CD14-positive monocyte (primary cell): Measurements from ENCODE around the gene CXCR4. TPM values are rescaled to one million over a fixed set of nuclear protein-coding genes. Genes with fewer than 3 reads are reported as not detected.
A peak's percentile ranks its signal among the peaks of the same experiment; 100 is the strongest.

Experiments
- DNase-seq, 3 donors: peaks; one replicate each; pipeline ENCODE4 v3.0.0-alpha.2; 2011 to 2022
- H2AFZ ChIP-seq: 2 replicates; pipeline ENCODE4 v1.6.0; 2012; ENCODE audit warnings: mild to moderate bottlenecking, low read depth, low read length, inconsistent platforms; ENCODE audit not compliant: insufficient read depth, poor library complexity, severe bottlenecking
- H3K27ac ChIP-seq, 2 donors: 1 replicate in 1 of 2; 2 replicates in 1 of 2; pipeline ENCODE4 v1.5.1; 2012 to 2013; ENCODE audit warnings: low read length in 2 of 2, control low read depth in 1 of 2, inconsistent platforms in 1 of 2, low read depth in 1 of 2, mild to moderate bottlenecking in 1 of 2
- H3K27me3 ChIP-seq, 2 donors: one replicate each; pipeline versions ENCODE4 v1.6.0 to v1.6.1; 2011 to 2013; ENCODE audit warnings: low read length in 2 of 2; ENCODE audit not compliant: control insufficient read depth in 2 of 2, insufficient read depth in 2 of 2
- H3K36me3 ChIP-seq, 2 donors: replicated peaks in 1 of 2; 1 replicate in 1 of 2; 2 replicates in 1 of 2; pipeline versions ENCODE4 v1.5.1 to v1.6.1; 2012 to 2013; ENCODE audit warnings: low read length in 2 of 2, control low read depth in 1 of 2, inconsistent platforms in 1 of 2, mild to moderate bottlenecking in 1 of 2; ENCODE audit not compliant: insufficient read depth in 2 of 2, control insufficient read depth in 1 of 2
- H3K4me1 ChIP-seq, 2 donors: 1 replicate in 1 of 2; 2 replicates in 1 of 2; pipeline versions ENCODE4 v1.5.1 to v1.6.1; 2012 to 2013; ENCODE audit warnings: low read length in 2 of 2, control low read depth in 1 of 2, inconsistent platforms in 1 of 2, mild to moderate bottlenecking in 1 of 2, moderate library complexity in 1 of 2; ENCODE audit not compliant: insufficient read depth in 2 of 2, control insufficient read depth in 1 of 2
- H3K4me2 ChIP-seq: replicated peaks from 2 replicates; pipeline ENCODE3; 2012; ENCODE audit warnings: low read length, moderate library complexity, mild to moderate bottlenecking; ENCODE audit not compliant: poor library complexity, severe bottlenecking; ENCODE audit errors: extremely low read depth
- H3K4me3 ChIP-seq, 3 experiments: fragments of 200-600 bp in 1 of 3; sonication (generic) in 1 of 3; replicated peaks in 1 of 3; 1 replicate in 2 of 3; 2 replicates in 1 of 3; pipeline ENCODE4 v1.5.1; 2011 to 2013; ENCODE audit warnings: low read length in 3 of 3, mild to moderate bottlenecking in 3 of 3, control low read depth in 2 of 3, low read depth in 2 of 3, inconsistent platforms in 1 of 3, moderate library complexity in 1 of 3
- H3K79me2 ChIP-seq: 2 replicates; pipeline ENCODE4 v1.6.0; 2012; ENCODE audit warnings: mild to moderate bottlenecking, control low read depth, inconsistent platforms, low read length, moderate library complexity; ENCODE audit not compliant: insufficient read depth
- H3K9ac ChIP-seq: 2 replicates; pipeline ENCODE4 v1.6.0; 2017; ENCODE audit warnings: low read length, mild to moderate bottlenecking; ENCODE audit not compliant: insufficient read depth, poor library complexity, severe bottlenecking
- H3K9me3 ChIP-seq, 2 donors: replicated peaks in 1 of 2; 1 replicate in 1 of 2; 2 replicates in 1 of 2; pipeline versions ENCODE4 v1.5.1 to v1.6.1; 2012 to 2013; ENCODE audit warnings: low read length in 2 of 2, control low read depth in 1 of 2; ENCODE audit not compliant: control insufficient read depth in 1 of 2, insufficient read depth in 1 of 2
- H4K20me1 ChIP-seq: 2 replicates; pipeline ENCODE4 v1.6.0; 2012; ENCODE audit warnings: mild to moderate bottlenecking, low read length, control low read depth, moderate library complexity; ENCODE audit not compliant: insufficient read depth
- H3K27ac Mint-ChIP-seq, 7 donors: one replicate each; pipeline ENCODE4 v1.8.0; 2020; ENCODE audit warnings: mild to moderate bottlenecking in 7 of 7, mixed read lengths in 7 of 7, moderate library complexity in 6 of 7, inconsistent platforms in 2 of 7
- H3K27me3 Mint-ChIP-seq, 3 donors: one replicate each; pipeline ENCODE4 v1.8.0; 2021 to 2022; ENCODE audit warnings: low read depth in 3 of 3, mild to moderate bottlenecking in 3 of 3, mixed read lengths in 3 of 3, moderate library complexity in 3 of 3, inconsistent platforms in 1 of 3
- H3K36me3 Mint-ChIP-seq, 2 donors: one replicate each; pipeline ENCODE4 v1.8.0; 2020; ENCODE audit warnings: mixed read lengths in 2 of 2, inconsistent platforms in 1 of 2, mild to moderate bottlenecking in 1 of 2
- H3K4me1 Mint-ChIP-seq: one replicate; pipeline ENCODE4 v1.8.0; 2020; ENCODE audit warnings: mild to moderate bottlenecking, mixed read lengths
- H3K4me3 Mint-ChIP-seq, 2 donors: one replicate each; pipeline ENCODE4 v1.8.0; 2020; ENCODE audit warnings: mild to moderate bottlenecking in 2 of 2, mixed read lengths in 2 of 2, moderate library complexity in 1 of 2
- H3K9me3 Mint-ChIP-seq, 7 donors: one replicate each; pipeline ENCODE4 v1.8.0; 2020 to 2022; ENCODE audit warnings: mixed read lengths in 7 of 7, mild to moderate bottlenecking in 6 of 7, moderate library complexity in 6 of 7, inconsistent platforms in 2 of 7
- WGBS: methylation state at CpG from one replicate; pipeline ENCODE4 v1.1.5; 2013; ENCODE audit warnings: missing lambda C conversion rate; ENCODE audit not compliant: insufficient coverage; 5-methylcytosine and 5-hydroxymethylcytosine counted together
- intact Hi-C, 2 donors: fragments of 100-400 bp; cut with micrococcal nuclease; formaldehyde crosslinking; loops; one replicate each; pipeline versions ENCODE4 v1.15.0 to v1.15.1; 2023
- polyA plus RNA-seq, 3 donors: library from polyadenylated mRNA; depleted of rRNA in 1 of 3; unstranded in 2 of 3; stranded (reverse) in 1 of 3; fragments of 300-500 nt in 2 of 3; fragments of >200 nt in 1 of 3; fragmentation: Illumina TruSeq in 2 of 3; gene quantifications; 1 replicate in 2 of 3; 2 replicates in 1 of 3; pipeline ENCODE4 v1.2.3, GENCODE V29; 2012 to 2021
- TF ChIP-seq, protein P1 (sequence below): fragments of 200-600 bp; IDR thresholded peaks from one replicate; pipeline ENCODE4 v1.8.0; 2022; ENCODE audit warnings: antibody characterized with exemption, mild to moderate bottlenecking

CXCR4 gene
- polyA plus RNA-seq, 3 donors, result 140 to 1,274 (median 391) TPM

DNA sequence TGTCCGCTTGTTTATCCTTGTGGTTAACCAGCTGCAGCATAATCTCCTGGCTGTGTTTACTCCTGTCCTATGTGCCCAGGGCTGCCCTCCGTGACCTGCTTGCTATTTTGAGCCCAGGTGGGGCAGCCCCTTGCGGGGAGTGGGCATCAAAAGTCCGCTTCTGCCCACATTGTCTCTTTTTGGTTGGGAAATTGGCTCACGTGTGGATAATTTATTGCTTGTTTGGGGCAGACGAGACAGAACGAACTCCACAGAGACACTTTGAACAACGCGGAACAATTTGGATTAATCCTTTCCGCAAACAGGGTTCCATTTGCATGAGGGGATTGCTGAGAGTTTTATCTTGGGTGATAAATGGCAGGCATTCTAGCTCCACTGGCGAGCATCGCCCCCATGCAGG, 8.1 kb upstream of the CXCR4 start:
- Histone ChIP-seq H3K9ac (no peak overlapping the region), H3K36me3 (no peaks in the 10 kb centered on the region), H3K4me3 (no peak overlapping the region), H3K4me2 (no peak overlapping the region), H3K27me3 (no peaks in the 10 kb centered on the region), H3K27ac (no peak overlapping the region), H3K4me1 (peaks cover 59 to 84% of the 10 kb centered on the region in 2 donors), H3K9me3 (no peaks in the 10 kb centered on the region), H2AFZ (no peak overlapping the region), H3K79me2 (peaks cover 5% of the 10 kb centered on the region), H4K20me1 (no peaks in the 10 kb centered on the region)
- TF ChIP-seq, protein P1, sequence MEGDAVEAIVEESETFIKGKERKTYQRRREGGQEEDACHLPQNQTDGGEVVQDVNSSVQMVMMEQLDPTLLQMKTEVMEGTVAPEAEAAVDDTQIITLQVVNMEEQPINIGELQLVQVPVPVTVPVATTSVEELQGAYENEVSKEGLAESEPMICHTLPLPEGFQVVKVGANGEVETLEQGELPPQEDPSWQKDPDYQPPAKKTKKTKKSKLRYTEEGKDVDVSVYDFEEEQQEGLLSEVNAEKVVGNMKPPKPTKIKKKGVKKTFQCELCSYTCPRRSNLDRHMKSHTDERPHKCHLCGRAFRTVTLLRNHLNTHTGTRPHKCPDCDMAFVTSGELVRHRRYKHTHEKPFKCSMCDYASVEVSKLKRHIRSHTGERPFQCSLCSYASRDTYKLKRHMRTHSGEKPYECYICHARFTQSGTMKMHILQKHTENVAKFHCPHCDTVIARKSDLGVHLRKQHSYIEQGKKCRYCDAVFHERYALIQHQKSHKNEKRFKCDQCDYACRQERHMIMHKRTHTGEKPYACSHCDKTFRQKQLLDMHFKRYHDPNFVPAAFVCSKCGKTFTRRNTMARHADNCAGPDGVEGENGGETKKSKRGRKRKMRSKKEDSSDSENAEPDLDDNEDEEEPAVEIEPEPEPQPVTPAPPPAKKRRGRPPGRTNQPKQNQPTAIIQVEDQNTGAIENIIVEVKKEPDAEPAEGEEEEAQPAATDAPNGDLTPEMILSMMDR, result no peak
- Mint-ChIP-seq H3K27me3 (peaks cover 0 to 1% (median 1%) of the 10 kb centered on the region in 3 donors), H3K36me3 (peaks cover 0 to 6% of the 10 kb centered on the region in 2 donors), H3K9me3 (no peaks in the 10 kb centered on the region), H3K4me3 (no peak overlapping the region), H3K27ac (peak overlapping the region in 2 of 7 donors; percentile 26 to 61), H3K4me1 (peaks cover 90% of the 10 kb centered on the region)
- intact Hi-C loops, result loop anchor here in 1 of 2 donors (10.0 kb wide), 1 partner anchor 211 kb away; no protein-coding TSS in a partner anchor
- WGBS, result 75% methylated on average over 12 of the region's 12 CpGs
- no peak for DNase-seq

DNA sequence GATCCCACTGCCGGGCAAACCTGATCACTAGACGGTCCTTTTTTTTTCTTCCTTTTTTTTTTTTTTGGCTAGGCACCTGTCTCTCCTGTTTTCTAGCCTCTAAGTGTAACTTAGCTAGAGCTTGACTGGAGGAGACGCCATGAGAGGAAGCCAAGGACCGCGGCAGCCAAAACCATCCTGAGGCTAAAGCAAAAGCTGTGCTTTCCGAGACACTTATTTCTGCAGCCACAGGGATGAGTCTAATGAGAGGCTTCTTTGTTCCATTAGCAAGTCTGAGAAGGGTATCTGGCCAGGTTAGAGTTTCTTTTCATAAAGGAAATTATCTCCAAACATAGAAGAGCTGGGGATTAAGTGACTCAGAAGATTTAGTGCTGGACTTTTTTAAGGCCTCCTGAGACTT, 7.3 kb upstream of the CXCR4 start:
- H3K27ac Mint-ChIP-seq, result peak overlapping the region in 2 of 7 donors; percentile 52 to 80
- peak overlapping the region; percentile 43 for H3K4me2 ChIP-seq
- H3K4me3 Mint-ChIP-seq, result peak overlapping the region in 1 of 2 donors; percentile 37
- peaks cover 0 to 2% of the 10 kb centered on the region in 2 donors for H3K36me3 Mint-ChIP-seq
- H2AFZ ChIP-seq, result no peak overlapping the region
- 0% methylated on average over 3 of the region's 6 CpGs for WGBS
- no peaks in the 10 kb centered on the region for H3K9me3 Mint-ChIP-seq
- H3K79me2 ChIP-seq, result no peaks in the 10 kb centered on the region
- H3K4me1 ChIP-seq, result peaks cover 52 to 76% of the 10 kb centered on the region in 2 donors
- H3K4me1 Mint-ChIP-seq, result peaks cover 90% of the 10 kb centered on the region
- peak overlapping the region in 1 of 3 experiments; percentile 31 for H3K4me3 ChIP-seq
- intact Hi-C loops, result loop anchor here in 1 of 2 donors (10.0 kb wide), 1 partner anchor 210 kb away; no protein-coding TSS in a partner anchor
- H3K27me3 Mint-ChIP-seq, result peaks cover 0 to 1% (median 1%) of the 10 kb centered on the region in 3 donors
- no peak for DNase-seq
- H3K36me3 ChIP-seq, result no peaks in the 10 kb centered on the region
- peak overlapping the region in 1 of 2 donors; percentile 19 for H3K27ac ChIP-seq
- H3K9me3 ChIP-seq, result no peaks in the 10 kb centered on the region
- no peaks in the 10 kb centered on the region for H4K20me1 ChIP-seq
- TF ChIP-seq, protein P1, result no peak
- no peak overlapping the region for H3K9ac ChIP-seq
- H3K27me3 ChIP-seq, result no peaks in the 10 kb centered on the region
